Measurements from ENCODE around the gene FBN3. TPM values are rescaled to one million over a fixed set of nuclear protein-coding genes. Genes with fewer than 3 reads are reported as not detected.

Gene FBN3
- polyA plus RNA-seq, 3 donors from 2014 or later = not detected

- Mint-ChIP-seq H3K4me3 (no peak overlapping the region), H3K4me1 (peaks cover 0 to 6% of the 10 kb centered on the region in 2 donors), H3K9me3 (no peaks in the 10 kb centered on the region), H3K27ac (no peak overlapping the region), H3K27me3 (ENCODE audit: low read depth in 3 of 3) (peaks cover 0 to 4% (median 2%) of the 10 kb centered on the region in 3 donors), H3K36me3 (no peaks in the 10 kb centered on the region)
- no peak for DNase-seq
Measured at GRCh38 chr19:8086849-8087248, 62.5 kb downstream of the FBN3 start.

GRCh38 chr19:8085598-8086408, 63.6 kb downstream of the FBN3 start:
- H3K36me3 Mint-ChIP-seq = no peaks in the 10 kb centered on the region
- no peaks in the 10 kb centered on the region for H3K9me3 Mint-ChIP-seq
- peak in 1 of 3 donors; percentile 68 for DNase-seq
- H3K27me3 Mint-ChIP-seq (ENCODE audit: low read depth in 3 of 3) = no peaks in the 10 kb centered on the region
- H3K4me3 Mint-ChIP-seq = peak overlapping the region in 2 of 5 donors; percentile 24 to 30
- H3K4me1 Mint-ChIP-seq = peaks cover 0 to 6% of the 10 kb centered on the region in 2 donors
- peak overlapping the region in 2 of 6 donors; percentile 71 to 75 for H3K27ac Mint-ChIP-seq

- Mint-ChIP-seq H3K27me3 (ENCODE audit: low read depth in 3 of 3) (peaks cover 0 to 3% (median 0%) of the 10 kb centered on the region in 3 donors), H3K4me1 (peaks cover 0 to 6% of the 10 kb centered on the region in 2 donors), H3K27ac (no peak overlapping the region), H3K36me3 (no peaks in the 10 kb centered on the region), H3K9me3 (peaks cover 0 to 2% (median 0%) of the 10 kb centered on the region in 6 donors), H3K4me3 (no peak overlapping the region)
- no peak for DNase-seq
Measured at GRCh38 chr19:8084152-8084551, 65.2 kb downstream of the FBN3 start.

- Mint-ChIP-seq H3K27ac (no peak overlapping the region), H3K36me3 (no peaks in the 10 kb centered on the region), H3K4me3 (no peak overlapping the region), H3K4me1 (peaks cover 0 to 6% of the 10 kb centered on the region in 2 donors), H3K27me3 (ENCODE audit: low read depth in 3 of 3) (peaks cover 0 to 3% (median 2%) of the 10 kb centered on the region in 3 donors), H3K9me3 (peaks cover 0 to 2% (median 0%) of the 10 kb centered on the region in 6 donors)
- no peak for DNase-seq
Measured at GRCh38 chr19:8083141-8083540, 66.3 kb downstream of the FBN3 start.

- Mint-ChIP-seq H3K36me3 (no peaks in the 10 kb centered on the region), H3K27ac (no peak overlapping the region), H3K4me3 (no peak overlapping the region), H3K4me1 (peaks cover 0 to 6% of the 10 kb centered on the region in 2 donors), H3K9me3 (peaks cover 0 to 2% (median 0%) of the 10 kb centered on the region in 6 donors), H3K27me3 (ENCODE audit: low read depth in 3 of 3) (peaks cover 0 to 3% (median 2%) of the 10 kb centered on the region in 3 donors)
- DNase-seq = no peak
Measured at GRCh38 chr19:8081569-8082550, 67.5 kb downstream of the FBN3 start.

GRCh38 chr19:8080832-8081231, 68.6 kb downstream of the FBN3 start:
- no peak overlapping the region for H3K27ac Mint-ChIP-seq
- no peak for DNase-seq
- peaks cover 0 to 6% of the 10 kb centered on the region in 2 donors for H3K4me1 Mint-ChIP-seq
- peaks cover 0 to 6% (median 0%) of the 10 kb centered on the region in 6 donors for H3K9me3 Mint-ChIP-seq
- H3K27me3 Mint-ChIP-seq (ENCODE audit: low read depth in 3 of 3) = peaks cover 0 to 5% (median 4%) of the 10 kb centered on the region in 3 donors
- H3K36me3 Mint-ChIP-seq = no peaks in the 10 kb centered on the region
- no peak overlapping the region for H3K4me3 Mint-ChIP-seq

GRCh38 chr19:8079988-8080387, 69.4 kb downstream of the FBN3 start:
- no peak for DNase-seq
- Mint-ChIP-seq H3K4me3 (no peak overlapping the region), H3K4me1 (no peaks in the 10 kb centered on the region), H3K27ac (no peak overlapping the region), H3K27me3 (ENCODE audit: low read depth in 3 of 3) (peaks cover 0 to 5% (median 4%) of the 10 kb centered on the region in 3 donors), H3K36me3 (no peaks in the 10 kb centered on the region), H3K9me3 (peaks cover 0 to 6% (median 0%) of the 10 kb centered on the region in 6 donors)

GRCh38 chr19:8075158-8076074, 74.0 kb downstream of the FBN3 start:
- Mint-ChIP-seq H3K4me3 (no peak overlapping the region), H3K27ac (no peak overlapping the region), H3K4me1 (peaks cover 24 to 26% of the 10 kb centered on the region in 2 donors), H3K36me3 (no peaks in the 10 kb centered on the region), H3K9me3 (peaks cover 0 to 7% (median under 1%) of the 10 kb centered on the region in 6 donors), H3K27me3 (ENCODE audit: low read depth in 3 of 3) (peaks cover 2 to 10% (median 4%) of the 10 kb centered on the region in 3 donors)
- no peak for DNase-seq

GRCh38 chr19:8074501-8074900, 74.9 kb downstream of the FBN3 start:
- Mint-ChIP-seq H3K4me1 (peaks cover 24 to 26% of the 10 kb centered on the region in 2 donors), H3K27me3 (ENCODE audit: low read depth in 3 of 3) (peaks cover 2 to 9% (median 4%) of the 10 kb centered on the region in 3 donors)

GRCh38 chr19:8071912-8072311, 77.5 kb downstream of the FBN3 start:
- Mint-ChIP-seq H3K9me3 (peaks cover 3 to 19% (median 8%) of the 10 kb centered on the region in 6 donors), H3K4me3 (no peak overlapping the region)
- DNase-seq = no peak

More at GRCh38 chr19:8074501-8074900, 74.9 kb downstream of the FBN3 start:
- Mint-ChIP-seq H3K4me3 (no peak overlapping the region), H3K27ac (peak overlapping the region in 1 of 6 donors; percentile 53), H3K36me3 (peaks cover 0 to 6% (median 6%) of the 10 kb centered on the region in 3 donors), H3K9me3 (peaks cover 3 to 11% (median 7%) of the 10 kb centered on the region in 6 donors)
- no peak for DNase-seq

GRCh38 chr19:8069096-8069973, 80.1 kb downstream of the FBN3 start:
- peaks cover 0 to 6% (median 6%) of the 10 kb centered on the region in 3 donors for H3K36me3 Mint-ChIP-seq
- peaks cover 30 to 37% of the 10 kb centered on the region in 2 donors for H3K4me1 Mint-ChIP-seq
- peaks cover 0 to 6% (median 2%) of the 10 kb centered on the region in 3 donors for H3K27me3 Mint-ChIP-seq (ENCODE audit: low read depth in 3 of 3)
- DNase-seq = no peak
- H3K4me3 Mint-ChIP-seq = no peak overlapping the region
- H3K9me3 Mint-ChIP-seq = peaks cover 3 to 19% (median 6%) of the 10 kb centered on the region in 6 donors
- H3K27ac Mint-ChIP-seq = no peak overlapping the region

More at GRCh38 chr19:8071912-8072311, 77.5 kb downstream of the FBN3 start:
- Mint-ChIP-seq H3K36me3 (peaks cover 0 to 6% (median 6%) of the 10 kb centered on the region in 3 donors), H3K27me3 (ENCODE audit: low read depth in 3 of 3) (peaks cover 2 to 7% (median 2%) of the 10 kb centered on the region in 3 donors), H3K27ac (peak overlapping the region in 1 of 6 donors; percentile 69), H3K4me1 (peaks cover 24 to 26% of the 10 kb centered on the region in 2 donors)

GRCh38 chr19:8065875-8066261, 83.5 kb downstream of the FBN3 start:
- Mint-ChIP-seq H3K9me3 (peaks cover 3 to 19% (median 6%) of the 10 kb centered on the region in 6 donors), H3K27ac (no peak overlapping the region), H3K4me3 (no peak overlapping the region), H3K36me3 (peaks cover 0 to 6% (median 6%) of the 10 kb centered on the region in 3 donors), H3K4me1 (peaks cover 8 to 12% of the 10 kb centered on the region in 2 donors), H3K27me3 (ENCODE audit: low read depth in 3 of 3) (peaks cover 0 to 4% (median 1%) of the 10 kb centered on the region in 3 donors)
- no peak for DNase-seq

All from immature natural killer cell (primary cell).